Measurements from ENCODE around the gene PPP1R12B. TPM values are rescaled to one million over a fixed set of nuclear protein-coding genes. Genes with fewer than 3 reads are reported as not detected.

PPP1R12B gene
- total RNA-seq, 1 donor from 2014 or later, result 7.2 TPM

- H3K27ac Mint-ChIP-seq (ENCODE audit: unreplicated experiment), result no peak overlapping the region
- peaks cover 16% of the 10 kb centered on the region for H3K4me1 Mint-ChIP-seq (ENCODE audit: unreplicated experiment)
- no peak overlapping the region for H3K4me3 Mint-ChIP-seq (ENCODE audit: unreplicated experiment)
- TF ChIP-seq CTCF (IDR thresholded peaks at IDR 0.05; ENCODE audit: unreplicated experiment), result no peak
- no peaks in the 10 kb centered on the region for H3K36me3 Mint-ChIP-seq (ENCODE audit: low read depth, unreplicated experiment)
- H3K9me3 Mint-ChIP-seq (ENCODE audit: unreplicated experiment), result no peaks in the 10 kb centered on the region
- DNase-seq (ENCODE audit: low spot score), result no peak
- peaks cover 2% of the 10 kb centered on the region for H3K27me3 Mint-ChIP-seq (ENCODE audit: unreplicated experiment)
Measured at GRCh38 chr1:202590975-202591411, 242.5 kb downstream of the PPP1R12B start.

DNA sequence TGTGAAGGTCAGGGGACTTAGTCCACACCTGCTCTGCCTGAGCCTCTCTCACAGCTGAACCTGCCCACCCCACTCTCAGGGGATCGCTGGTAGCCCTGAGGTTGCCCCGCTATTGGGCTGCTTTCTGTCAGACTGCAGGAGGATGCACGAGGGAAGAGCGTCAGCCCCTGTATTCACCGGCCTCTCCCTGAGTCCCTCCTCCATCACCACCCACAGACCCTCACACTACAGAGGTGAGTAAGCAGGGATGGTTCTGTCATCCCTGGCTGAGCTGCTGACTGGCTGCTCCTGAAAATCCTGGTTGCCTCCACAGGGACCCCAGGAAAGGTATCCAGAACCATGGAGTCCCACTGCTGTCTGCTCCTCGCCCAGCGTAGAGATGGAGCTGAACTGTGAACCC is 243.0 kb downstream of the PPP1R12B start:
- DNase-seq (ENCODE audit: low spot score), result no peak
- Mint-ChIP-seq H3K4me1 (ENCODE audit: unreplicated experiment) (peaks cover 10% of the 10 kb centered on the region), H3K27ac (ENCODE audit: unreplicated experiment) (no peak overlapping the region), H3K4me3 (ENCODE audit: unreplicated experiment) (no peak overlapping the region), H3K36me3 (ENCODE audit: low read depth, unreplicated experiment) (no peaks in the 10 kb centered on the region), H3K9me3 (ENCODE audit: unreplicated experiment) (no peaks in the 10 kb centered on the region), H3K27me3 (ENCODE audit: unreplicated experiment) (peaks cover 5% of the 10 kb centered on the region)
- no peak for TF ChIP-seq CTCF (IDR thresholded peaks at IDR 0.05; ENCODE audit: unreplicated experiment)

DNA sequence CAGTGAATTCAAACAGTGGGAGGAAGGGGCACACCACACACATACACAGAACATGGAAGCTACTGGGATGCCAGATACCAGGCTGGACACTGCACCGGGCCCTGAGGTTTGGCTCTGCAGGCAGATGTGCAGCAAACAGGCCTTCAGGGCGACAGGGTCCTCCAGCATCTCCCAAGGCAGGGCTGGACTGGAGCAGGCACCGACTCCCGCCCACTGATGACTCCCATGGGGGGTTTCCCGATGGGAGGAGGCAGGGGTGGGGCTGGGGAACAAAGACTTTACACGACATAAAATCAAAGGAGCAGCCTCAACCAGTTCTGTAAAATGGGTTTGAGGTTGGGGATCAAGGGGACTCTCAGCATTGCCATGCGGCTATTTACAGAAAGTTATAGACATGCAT is 243.6 kb downstream of the PPP1R12B start:
- no peak for DNase-seq (ENCODE audit: low spot score)
- peaks cover 9% of the 10 kb centered on the region for H3K4me1 Mint-ChIP-seq (ENCODE audit: unreplicated experiment)
- TF ChIP-seq CTCF (IDR thresholded peaks at IDR 0.05; ENCODE audit: unreplicated experiment), result no peak
- no peak overlapping the region for H3K4me3 Mint-ChIP-seq (ENCODE audit: unreplicated experiment)
- H3K9me3 Mint-ChIP-seq (ENCODE audit: unreplicated experiment), result no peaks in the 10 kb centered on the region
- H3K27me3 Mint-ChIP-seq (ENCODE audit: unreplicated experiment), result peaks cover 6% of the 10 kb centered on the region
- no peaks in the 10 kb centered on the region for H3K36me3 Mint-ChIP-seq (ENCODE audit: low read depth, unreplicated experiment)
- H3K27ac Mint-ChIP-seq (ENCODE audit: unreplicated experiment), result no peak overlapping the region

DNA sequence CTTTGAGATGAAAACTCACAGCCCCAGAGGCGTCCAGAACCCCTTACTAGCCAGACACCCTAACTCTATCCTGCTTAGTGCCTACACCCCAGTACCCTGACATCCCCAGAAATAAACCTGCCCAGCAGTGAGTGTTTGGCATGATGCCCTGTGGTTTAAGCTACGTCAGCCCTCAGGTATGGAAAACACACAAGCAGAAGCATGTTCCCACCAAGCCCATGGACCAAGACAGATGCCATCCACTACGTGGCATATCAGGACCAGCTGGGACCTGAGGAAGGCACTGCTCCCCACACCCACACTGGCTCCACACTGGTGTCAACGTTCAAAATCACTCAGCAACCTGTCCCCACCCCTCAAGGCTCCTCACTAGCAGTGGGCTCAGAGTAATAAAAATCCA is 245.3 kb downstream of the PPP1R12B start:
- H3K4me3 Mint-ChIP-seq (ENCODE audit: unreplicated experiment), result peak overlapping the region; percentile 19
- no peak for DNase-seq (ENCODE audit: low spot score)
- no peak for TF ChIP-seq CTCF (IDR thresholded peaks at IDR 0.05; ENCODE audit: unreplicated experiment)
- H3K36me3 Mint-ChIP-seq (ENCODE audit: low read depth, unreplicated experiment), result no peaks in the 10 kb centered on the region
- no peaks in the 10 kb centered on the region for H3K9me3 Mint-ChIP-seq (ENCODE audit: unreplicated experiment)
- H3K27ac Mint-ChIP-seq (ENCODE audit: unreplicated experiment), result no peak overlapping the region
- peaks cover 9% of the 10 kb centered on the region for H3K27me3 Mint-ChIP-seq (ENCODE audit: unreplicated experiment)
- peaks cover 9% of the 10 kb centered on the region for H3K4me1 Mint-ChIP-seq (ENCODE audit: unreplicated experiment)

- Mint-ChIP-seq H3K9me3 (ENCODE audit: unreplicated experiment) (no peaks in the 10 kb centered on the region), H3K4me1 (ENCODE audit: unreplicated experiment) (peaks cover 2% of the 10 kb centered on the region), H3K36me3 (ENCODE audit: low read depth, unreplicated experiment) (no peaks in the 10 kb centered on the region), H3K4me3 (ENCODE audit: unreplicated experiment) (no peak overlapping the region), H3K27me3 (ENCODE audit: unreplicated experiment) (peaks cover 9% of the 10 kb centered on the region), H3K27ac (ENCODE audit: unreplicated experiment) (no peak overlapping the region)
- TF ChIP-seq CTCF (IDR thresholded peaks at IDR 0.05; ENCODE audit: unreplicated experiment), result no peak
- DNase-seq (ENCODE audit: low spot score), result no peak
Measured at GRCh38 chr1:202596638-202597037, 248.1 kb downstream of the PPP1R12B start.
